H9 (cell line): ENCODE results near the gene MYBPC2. TPM values are rescaled to one million over a fixed set of nuclear protein-coding genes. Genes with fewer than 3 reads are reported as not detected.

Experiments used
- DNase-seq: peaks from one replicate; pipeline ENCODE4 v3.0.0-alpha.2; 2017
- H2AFZ ChIP-seq: one replicate; pipeline ENCODE4 v1.6.1; 2013; ENCODE audit warnings: mild to moderate bottlenecking, low read length, control low read depth, moderate library complexity
- H2AK5ac ChIP-seq: 2 replicates; pipeline ENCODE4 v1.6.1; 2013; ENCODE audit warnings: low read length, control low read depth, mixed read lengths; ENCODE audit not compliant: insufficient read length
- H2BK120ac ChIP-seq: one replicate; pipeline ENCODE4 v1.6.1; 2013; ENCODE audit warnings: low read depth, mild to moderate bottlenecking, low read length, control low read depth, inconsistent platforms; ENCODE audit not compliant: poor library complexity, severe bottlenecking
- H2BK12ac ChIP-seq: 2 replicates; pipeline ENCODE4 v1.6.1; 2013; ENCODE audit warnings: low read length, control low read depth, mixed read lengths, low read depth; ENCODE audit not compliant: insufficient read length
- H2BK15ac ChIP-seq: 2 replicates; pipeline ENCODE4 v1.6.1; 2013; ENCODE audit warnings: low read depth, low read length, control low read depth
- H2BK20ac ChIP-seq: one replicate; pipeline ENCODE4 v1.6.1; 2013; ENCODE audit warnings: low read depth, mild to moderate bottlenecking, low read length, control low read depth, inconsistent platforms; ENCODE audit not compliant: poor library complexity, severe bottlenecking
- H2BK5ac ChIP-seq: 2 replicates; pipeline ENCODE4 v1.6.1; 2013; ENCODE audit warnings: low read length, control low read depth, mixed read lengths; ENCODE audit not compliant: insufficient read length
- H3K14ac ChIP-seq: 2 replicates; pipeline ENCODE4 v1.6.1; 2013; ENCODE audit warnings: low read length, control low read depth; ENCODE audit not compliant: insufficient read depth
- H3K18ac ChIP-seq: 2 replicates; pipeline ENCODE4 v1.6.1; 2013; ENCODE audit warnings: low read depth, mild to moderate bottlenecking, mixed read lengths, low read length, control low read depth; ENCODE audit not compliant: insufficient read length
- H3K23ac ChIP-seq: 2 replicates; pipeline ENCODE4 v1.6.1; 2013; ENCODE audit warnings: low read length, control low read depth, mixed read lengths, low read depth; ENCODE audit not compliant: insufficient read length
- H3K23me2 ChIP-seq: 2 replicates; pipeline ENCODE4 v1.6.1; 2013; ENCODE audit warnings: low read depth, mild to moderate bottlenecking, mixed read lengths, low read length, control low read depth; ENCODE audit not compliant: insufficient read length, poor library complexity, severe bottlenecking
- H3K27ac ChIP-seq: 2 replicates; pipeline ENCODE4 v1.5.1; 2013; ENCODE audit warnings: low read length, control low read depth, mixed read lengths, low read depth; ENCODE audit not compliant: insufficient read length
- H3K27me3 ChIP-seq: 2 replicates; pipeline ENCODE4 v1.6.1; 2013; ENCODE audit warnings: low read length, control low read depth, inconsistent platforms; ENCODE audit not compliant: insufficient read depth
- H3K4ac ChIP-seq: 2 replicates; pipeline ENCODE4 v1.6.1; 2013; ENCODE audit warnings: low read depth, mild to moderate bottlenecking, control low read depth, inconsistent platforms, low read length, moderate library complexity
- H3K4me1 ChIP-seq: 2 replicates; pipeline ENCODE4 v1.6.1; 2013; ENCODE audit warnings: low read length, control low read depth, inconsistent platforms; ENCODE audit not compliant: insufficient read depth
- H3K4me2 ChIP-seq: 2 replicates; pipeline ENCODE4 v1.6.1; 2013; ENCODE audit warnings: low read length, control low read depth, mixed read lengths; ENCODE audit not compliant: insufficient read length, insufficient read depth
- H3K56ac ChIP-seq: 2 replicates; pipeline ENCODE4 v1.6.1; 2013; ENCODE audit warnings: low read depth, mild to moderate bottlenecking, mixed read lengths, low read length, control low read depth; ENCODE audit not compliant: insufficient read length
- H3K79me1 ChIP-seq: 2 replicates; pipeline ENCODE4 v1.6.1; 2013; ENCODE audit warnings: low read depth, mild to moderate bottlenecking, moderate library complexity, low read length, control low read depth, inconsistent platforms; ENCODE audit not compliant: insufficient read depth, poor library complexity, severe bottlenecking
- H3K79me2 ChIP-seq: 2 replicates; pipeline ENCODE4 v1.6.1; 2013; ENCODE audit warnings: low read length, control low read depth, inconsistent platforms; ENCODE audit not compliant: insufficient read depth
- H3K9ac ChIP-seq: 2 replicates; pipeline ENCODE4 v1.6.1; 2013; ENCODE audit warnings: low read length, control low read depth, mixed read lengths; ENCODE audit not compliant: insufficient read length; ENCODE audit errors: extremely low read depth
- H3K9me3 ChIP-seq: one replicate; pipeline ENCODE4 v1.6.1; 2013; ENCODE audit warnings: low read depth, low read length, inconsistent platforms; ENCODE audit not compliant: control insufficient read depth
- H3T11ph ChIP-seq: one replicate; pipeline ENCODE4 v1.6.1; 2013; ENCODE audit warnings: mild to moderate bottlenecking, low read length, control low read depth, inconsistent platforms
- H4K20me1 ChIP-seq: one replicate; pipeline ENCODE4 v1.6.1; 2013; ENCODE audit not compliant: control insufficient read depth, insufficient read length, insufficient read depth
- H4K5ac ChIP-seq: 2 replicates; pipeline ENCODE4 v1.6.1; 2013; ENCODE audit warnings: low read depth, mild to moderate bottlenecking, mixed read lengths, low read length, control low read depth; ENCODE audit not compliant: insufficient read length
- H4K8ac ChIP-seq: replicated peaks from 2 replicates; pipeline ENCODE4 v1.6.1; 2013; ENCODE audit warnings: low read length, control low read depth, mixed read lengths, low read depth; ENCODE audit not compliant: insufficient read length
- H4K91ac ChIP-seq: 2 replicates; pipeline ENCODE4 v1.6.1; 2013; ENCODE audit warnings: low read depth, mild to moderate bottlenecking, moderate library complexity, mixed read lengths, low read length, control low read depth; ENCODE audit not compliant: insufficient read length
- H3K27ac Mint-ChIP-seq, 3 experiments: 2 replicates in 2 of 3; 3 replicates in 1 of 3; pipeline ENCODE4 v1.8.0; 2020 to 2021; ENCODE audit warnings: mixed read lengths in 3 of 3, mild to moderate bottlenecking in 1 of 3, moderate library complexity in 1 of 3
- H3K27me3 Mint-ChIP-seq: 2 replicates; pipeline ENCODE4 v1.8.0; 2021; ENCODE audit warnings: low read depth, mild to moderate bottlenecking, moderate library complexity, mixed read lengths
- H3K36me3 Mint-ChIP-seq, 3 experiments: 2 replicates in 2 of 3; 3 replicates in 1 of 3; pipeline ENCODE4 v1.8.0; 2020 to 2021; ENCODE audit warnings: low read depth in 3 of 3, mixed read lengths in 3 of 3; ENCODE audit not compliant: insufficient read depth in 1 of 3
- H3K4me1 Mint-ChIP-seq, 2 experiments: 2 replicates each; pipeline ENCODE4 v1.8.0; 2020; ENCODE audit warnings: mixed read lengths in 2 of 2
- H3K4me3 Mint-ChIP-seq, 2 experiments: 2 replicates in 1 of 2; 3 replicates in 1 of 2; pipeline ENCODE4 v1.8.0; 2020 to 2021; ENCODE audit warnings: mild to moderate bottlenecking in 2 of 2, mixed read lengths in 2 of 2, moderate library complexity in 1 of 2
- H3K9me3 Mint-ChIP-seq, 2 experiments: 2 replicates in 1 of 2; 3 replicates in 1 of 2; pipeline ENCODE4 v1.8.0; 2020; ENCODE audit warnings: mild to moderate bottlenecking in 2 of 2, mixed read lengths in 2 of 2, moderate library complexity in 1 of 2
- CTCF ChIP-seq: fragments of 200-600 bp; sonication (generic); conservative IDR thresholded peaks from 3 replicates; pipeline ENCODE4 v1.8.0; 2021; ENCODE audit warnings: antibody characterized with exemption, mild to moderate bottlenecking
- WGBS: extraction: QIAGEN DNeasy Blood & Tissue Kit; methylation state at CpG from one replicate; pipeline ENCODE4 v1.1.7; 2013; ENCODE audit warnings: missing lambda C conversion rate, low lambda C conversion rate, mixed read lengths; ENCODE audit not compliant: insufficient read length; ENCODE audit errors: extremely low coverage; 5-methylcytosine and 5-hydroxymethylcytosine counted together
- total RNA-seq: library from RNA; stranded (reverse); gene quantifications from 2 replicates; pipeline ENCODE4 v1.2.1, GENCODE V29; 2021

The MYBPC2 gene
- total RNA-seq, 1 experiment from 2014 or later: 4.9 TPM

GRCh38 chr19:50450369-50451222, 17.9 kb downstream of the MYBPC2 start:
- Histone ChIP-seq H3K23me2 (no peaks in the 10 kb centered on the region), H2BK12ac (no peak overlapping the region), H3K18ac (no peak overlapping the region), H3K4ac (no peak overlapping the region), H2BK20ac (no peak overlapping the region), H3K79me1 (no peaks in the 10 kb centered on the region), H3K4me2 (no peak overlapping the region), H4K8ac (no peak overlapping the region), H4K5ac (no peak overlapping the region), H2AK5ac (no peak overlapping the region), H3K56ac (no peak overlapping the region), H3K14ac (no peak overlapping the region), H3K9me3 (no peaks in the 10 kb centered on the region), H3K23ac (no peak overlapping the region), H3K9ac (no peak overlapping the region), H2AFZ (no peak overlapping the region), H4K20me1 (peaks cover 6% of the 10 kb centered on the region), H2BK120ac (no peak overlapping the region), H2BK15ac (no peak overlapping the region), H3K4me1 (no peaks in the 10 kb centered on the region), H3T11ph (no peak overlapping the region), H2BK5ac (no peak overlapping the region), H3K79me2 (no peaks in the 10 kb centered on the region), H4K91ac (no peak overlapping the region), H3K27ac (no peak overlapping the region), H3K27me3 (no peaks in the 10 kb centered on the region)
- peaks cover 0 to 9% (median 6%) of the 10 kb centered on the region in 3 experiments; a peak in 6 of 7 replicates for H3K36me3 Mint-ChIP-seq
- H3K4me1 Mint-ChIP-seq: peaks cover 0 to 10% of the 10 kb centered on the region in 2 experiments; a peak in 2 of 4 replicates
- no CpG with 5 or more reads among the region's 30 CpGs for WGBS
- peaks cover 2 to 4% of the 10 kb centered on the region in 2 experiments; a peak in 4 of 5 replicates for H3K9me3 Mint-ChIP-seq
- H3K4me3 Mint-ChIP-seq: no peak overlapping the region
- H3K27me3 Mint-ChIP-seq: peaks cover 2% of the 10 kb centered on the region
- no peak for TF ChIP-seq CTCF
- DNase-seq: no peak
- H3K27ac Mint-ChIP-seq: peak overlapping the region in 1 of 3 experiments; percentile 70; a peak in 1 of 7 replicates
